CD4-positive, alpha-beta T cell treated with Interleukin-21 for 1 hour (primary cell): ENCODE results near the gene MUC2.

Experiments used
- DNase-seq: peaks from one replicate; pipeline ENCODE4 v3.0.0-alpha.2; 2020

The MUC2 gene

GRCh38 chr11:1073851-1074243 lies 827 bp upstream of the MUC2 start:
- no peak for DNase-seq

GRCh38 chr11:1075341-1075911 lies 752 bp downstream of the MUC2 start:
- DNase-seq, result no peak

- no peak for DNase-seq
These were observed 1.5 kb downstream of the MUC2 start for GRCh38 chr11:1076061-1076665.

- DNase-seq, result no peak
These were observed 2.4 kb downstream of the MUC2 start for GRCh38 chr11:1077033-1077416.

GRCh38 chr11:1077417-1078119 lies 2.9 kb downstream of the MUC2 start:
- DNase-seq, result no peak

GRCh38 chr11:1078191-1078601 lies 3.5 kb downstream of the MUC2 start:
- DNase-seq, result no peak

DNA sequence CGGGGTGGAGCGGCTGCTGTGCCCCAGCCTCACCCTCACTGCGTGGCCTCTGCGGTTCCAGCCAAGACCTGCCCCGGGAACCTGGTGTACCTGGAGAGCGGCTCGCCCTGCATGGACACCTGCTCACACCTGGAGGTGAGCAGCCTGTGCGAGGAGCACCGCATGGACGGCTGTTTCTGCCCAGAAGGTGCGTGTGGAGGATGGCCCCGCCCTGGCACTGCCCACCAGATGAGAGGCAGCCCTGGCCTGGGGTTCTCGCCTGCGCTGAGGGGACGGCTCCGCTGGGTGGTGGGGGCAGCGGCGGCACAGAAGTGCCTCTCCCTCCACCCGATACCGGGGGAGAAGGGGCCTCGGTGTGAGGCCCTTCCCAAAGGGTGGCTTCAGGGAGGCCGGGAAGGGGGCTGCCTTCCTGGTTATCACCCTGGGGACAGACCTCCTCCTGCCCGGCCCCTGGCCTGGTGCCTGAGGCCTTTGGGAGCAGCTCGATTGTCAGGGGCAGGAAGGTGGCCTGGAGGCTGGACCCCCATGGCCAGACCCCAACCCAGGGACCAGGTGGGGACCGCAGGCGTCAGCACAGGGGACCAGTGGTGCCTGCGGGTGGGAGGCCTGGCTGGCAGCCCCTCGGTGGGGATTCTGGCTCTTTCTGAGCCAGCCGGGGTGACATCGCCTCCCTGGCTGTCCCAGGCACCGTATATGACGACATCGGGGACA lies 7.1 kb downstream of the MUC2 start:
- DNase-seq, result no peak

GRCh38 chr11:1082346-1082727 lies 7.7 kb downstream of the MUC2 start:
- DNase-seq, result no peak

GRCh38 chr11:1082728-1083620 lies 8.3 kb downstream of the MUC2 start:
- no peak for DNase-seq

- DNase-seq, result no peak
These were observed 9.2 kb downstream of the MUC2 start for GRCh38 chr11:1083621-1084551.

- DNase-seq, result no peak
These were observed 10.1 kb downstream of the MUC2 start for GRCh38 chr11:1084561-1085439.

GRCh38 chr11:1085440-1086170 lies 10.9 kb downstream of the MUC2 start:
- no peak for DNase-seq

- no peak for DNase-seq
These were observed 11.8 kb downstream of the MUC2 start for GRCh38 chr11:1086171-1087102.

GRCh38 chr11:1087279-1087960 lies 12.7 kb downstream of the MUC2 start:
- no peak for DNase-seq

GRCh38 chr11:1087961-1088926 lies 13.6 kb downstream of the MUC2 start:
- DNase-seq, result no peak

DNA sequence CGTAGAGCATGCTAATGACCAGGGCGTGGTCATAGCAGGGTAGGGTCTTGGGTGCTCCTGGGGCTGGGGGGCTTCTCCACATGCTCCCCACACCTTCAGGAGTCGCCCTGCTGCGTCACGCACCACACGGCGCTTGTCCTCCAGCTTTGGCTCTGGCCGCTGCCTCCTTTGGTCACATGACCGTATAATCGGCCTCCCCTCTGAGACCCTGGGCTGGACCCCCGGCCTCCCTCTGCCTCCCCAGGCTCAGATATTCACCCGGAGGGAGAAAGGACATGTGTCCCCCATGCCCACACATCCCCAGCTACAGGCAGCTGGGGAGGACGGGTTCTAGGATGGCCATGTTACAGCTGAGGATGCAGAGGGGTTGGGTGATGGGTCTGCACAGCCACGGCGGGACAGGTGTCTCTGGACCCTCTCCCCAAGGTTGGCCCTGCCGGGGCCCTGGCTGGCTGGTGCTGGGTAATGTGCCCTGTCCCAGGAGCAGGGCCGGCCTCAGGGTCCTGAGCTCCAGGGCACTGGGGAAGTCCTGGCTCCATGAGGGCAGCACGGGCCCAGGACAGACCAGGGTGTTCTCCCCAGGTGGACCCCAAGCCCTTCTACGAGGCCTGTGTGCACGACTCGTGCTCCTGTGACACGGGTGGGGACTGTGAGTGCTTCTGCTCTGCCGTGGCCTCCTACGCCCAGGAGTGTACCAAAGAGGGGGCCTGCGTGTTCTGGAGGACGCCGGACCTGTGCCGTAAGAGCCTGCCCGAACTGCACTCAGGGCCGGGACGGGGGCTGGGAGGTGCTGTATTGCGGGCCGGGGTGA lies 14.5 kb downstream of the MUC2 start:
- DNase-seq, result no peak
